Liver (tissue), 9 donors: ENCODE results near the gene TLN1. TPM values are rescaled to one million over a fixed set of nuclear protein-coding genes. Genes with fewer than 3 reads are reported as not detected.

Source experiments
- DNase-seq: peaks from one replicate; pipeline ENCODE4 v3.0.0-alpha.2; 2017; ENCODE audit warnings: low spot score
- H3K27ac ChIP-seq, 2 donors: one replicate each; pipeline ENCODE4 v1.7.0; 2013; ENCODE audit warnings: inconsistent platforms in 2 of 2, low read length in 2 of 2, control low read depth in 1 of 2, low read depth in 1 of 2, mild to moderate bottlenecking in 1 of 2
- H3K27me3 ChIP-seq, 4 donors: one replicate each; pipeline versions ENCODE4 v1.6.1 to v1.7.0; 2013; ENCODE audit warnings: low read length in 3 of 4, inconsistent platforms in 1 of 4, mild to moderate bottlenecking in 1 of 4, moderate library complexity in 1 of 4; ENCODE audit not compliant: control insufficient read depth in 4 of 4, insufficient read depth in 4 of 4
- H3K36me3 ChIP-seq, 4 donors: one replicate each; pipeline versions ENCODE4 v1.6.1 to v1.7.0; 2013; ENCODE audit warnings: low read length in 3 of 4, mild to moderate bottlenecking in 3 of 4, low read depth in 1 of 4, moderate library complexity in 1 of 4; ENCODE audit not compliant: control insufficient read depth in 4 of 4, insufficient read depth in 3 of 4
- H3K4me1 ChIP-seq, 4 donors: one replicate each; pipeline versions ENCODE4 v1.6.1 to v1.7.0; 2013; ENCODE audit warnings: low read length in 3 of 4, mild to moderate bottlenecking in 3 of 4, moderate library complexity in 1 of 4; ENCODE audit not compliant: control insufficient read depth in 4 of 4, insufficient read depth in 4 of 4
- H3K4me3 ChIP-seq, 3 donors: one replicate each; pipeline versions ENCODE4 v1.6.1 to v1.7.0; 2013; ENCODE audit warnings: low read length in 3 of 3, control low read depth in 1 of 3, low read depth in 1 of 3, mild to moderate bottlenecking in 1 of 3
- H3K9ac ChIP-seq, 2 donors: one replicate each; pipeline ENCODE4 v1.7.0; 2013; ENCODE audit warnings: low read length in 2 of 2, mild to moderate bottlenecking in 2 of 2, moderate library complexity in 2 of 2, control low read depth in 1 of 2, low read depth in 1 of 2
- H3K9me3 ChIP-seq, 4 donors: one replicate each; pipeline versions ENCODE4 v1.6.1 to v1.7.0; 2013; ENCODE audit warnings: low read length in 3 of 4; ENCODE audit not compliant: control insufficient read depth in 4 of 4
- ATF3 ChIP-seq: IDR thresholded peaks from 2 replicates; pipeline ENCODE4 v1.6.1; 2016; ENCODE audit warnings: antibody characterized with exemption
- CTCF ChIP-seq: fragments of 150-350 bp; IDR thresholded peaks from 2 replicates; pipeline ENCODE4 v1.5.1; 2017; ENCODE audit warnings: improper control_type of control experiment, low read depth, low read length; ENCODE audit not compliant: missing input control
- GABPA ChIP-seq, 2 donors: IDR thresholded peaks in 1 of 2; conservative IDR thresholded peaks in 1 of 2; 2 replicates each; pipeline ENCODE4 v1.6.1; 2016; ENCODE audit warnings: antibody characterized with exemption in 2 of 2, mild to moderate bottlenecking in 1 of 2, moderate library complexity in 1 of 2
- HNF4A ChIP-seq, 2 donors: conservative IDR thresholded peaks; 2 replicates each; pipeline ENCODE4 v1.6.1; 2016; ENCODE audit warnings: antibody characterized with exemption in 2 of 2, mild to moderate bottlenecking in 2 of 2
- JUND ChIP-seq, 2 donors: IDR thresholded peaks; 2 replicates each; pipeline ENCODE4 v1.6.1; 2016; ENCODE audit warnings: antibody characterized with exemption in 2 of 2
- REST ChIP-seq: IDR thresholded peaks from 2 replicates; pipeline ENCODE4 v1.6.1; 2016; ENCODE audit warnings: antibody characterized with exemption, mild to moderate bottlenecking
- RXRA ChIP-seq, 2 donors: IDR thresholded peaks; 2 replicates each; pipeline ENCODE4 v1.6.1; 2017 to 2018; ENCODE audit warnings: antibody characterized with exemption in 2 of 2, mild to moderate bottlenecking in 1 of 2
- SP1 ChIP-seq: IDR thresholded peaks from 2 replicates; pipeline ENCODE4 v1.6.1; 2018; ENCODE audit warnings: antibody characterized with exemption, mild to moderate bottlenecking
- YY1 ChIP-seq: IDR thresholded peaks from 2 replicates; pipeline ENCODE4 v1.6.1; 2016; ENCODE audit warnings: antibody characterized with exemption, mild to moderate bottlenecking
- ZBTB33 ChIP-seq: IDR thresholded peaks from 2 replicates; pipeline ENCODE4 v1.6.1; 2016; ENCODE audit warnings: antibody characterized with exemption
- WGBS: extraction: QIAGEN DNeasy Blood & Tissue Kit; methylation state at CpG from one replicate; pipeline ENCODE4 v1.1.7; 2013; 5-methylcytosine and 5-hydroxymethylcytosine counted together
- polyA plus RNA-seq, 2 donors: library from polyadenylated mRNA; stranded (reverse) in 1 of 2; unstranded in 1 of 2; fragments of 200-250 nt in 1 of 2; fragments of >200 nt in 1 of 2; fragmentation: Nextera tagmentation in 1 of 2; extraction: Ambion mirVana in 1 of 2; gene quantifications; one replicate each; pipeline versions ENCODE4 v1.2.1 to v1.2.3, GENCODE V29; 2013 to 2015
- total RNA-seq, 2 donors: library from RNA; depleted of rRNA; stranded (reverse); fragments of >200 nt; gene quantifications; one replicate each; pipeline ENCODE4 v1.2.3, GENCODE V29; 2014
- donor health status: healthy.
- donor health status: healthy.
- donor health status: healthy.
- donor health status: healthy.
- donor health status: healthy.

Gene TLN1
- total and polyA plus RNA-seq, 4 donors: 24.5 to 184 (median 125) TPM

GRCh38 chr9:35667939-35668338 lies 64.1 kb downstream of the TLN1 start:
- no peak overlapping the region for H3K9ac ChIP-seq
- TF ChIP-seq HNF4A (conservative IDR thresholded peaks at IDR 0.05) (no peak), CTCF (no peak), YY1 (no peak), REST (no peak), ZBTB33 (no peak)
- no peak overlapping the region for H3K4me3 ChIP-seq
- H3K4me1 ChIP-seq: peaks cover 5 to 21% (median 15%) of the 10 kb centered on the region in 4 donors
- 96% methylated on average over 3 of the region's 3 CpGs for WGBS
- H3K27ac ChIP-seq: no peak overlapping the region
- no peaks in the 10 kb centered on the region for H3K36me3 ChIP-seq
- no peaks in the 10 kb centered on the region for H3K27me3 ChIP-seq
- no peaks in the 10 kb centered on the region for H3K9me3 ChIP-seq
- no peak for DNase-seq

- Histone ChIP-seq H3K9me3 (no peaks in the 10 kb centered on the region), H3K27me3 (no peaks in the 10 kb centered on the region), H3K9ac (no peak overlapping the region), H3K4me3 (no peak overlapping the region), H3K4me1 (peaks cover 5 to 26% (median 16%) of the 10 kb centered on the region in 4 donors), H3K36me3 (no peaks in the 10 kb centered on the region), H3K27ac (no peak overlapping the region)
- WGBS: 94% methylated on average over 5 of the region's 5 CpGs
- no peak for TF ChIP-seq RXRA (IDR thresholded peaks at IDR 0.05)
- no peak for TF ChIP-seq HNF4A (conservative IDR thresholded peaks at IDR 0.05)
- TF ChIP-seq SP1: no peak
- no peak for DNase-seq
Observed at GRCh38 chr9:35666549-35666948, 65.4 kb downstream of the TLN1 start.

GRCh38 chr9:35666045-35666444 lies 66.0 kb downstream of the TLN1 start:
- Histone ChIP-seq H3K27me3 (no peaks in the 10 kb centered on the region), H3K9me3 (no peaks in the 10 kb centered on the region), H3K9ac (no peak overlapping the region), H3K27ac (no peak overlapping the region), H3K36me3 (no peaks in the 10 kb centered on the region), H3K4me3 (no peak overlapping the region), H3K4me1 (peaks cover 5 to 28% (median 18%) of the 10 kb centered on the region in 4 donors)
- 83% methylated on average over 1 of the region's 1 CpG for WGBS
- DNase-seq: no peak
- TF ChIP-seq ZBTB33 (no peak), HNF4A (conservative IDR thresholded peaks at IDR 0.05) (no peak), REST (no peak), GABPA (IDR thresholded peaks at IDR 0.05 in 1 of 2, conservative IDR thresholded peaks at IDR 0.05 in 1 of 2) (no peak), JUND (IDR thresholded peaks at IDR 0.05) (no peak), ATF3 (no peak), SP1 (no peak)
